Stimulated activated naive CD8-positive, alpha-beta T cell treated with anti-CD3 and anti-CD28 coated beads, Interleukin-15, Interleukin-2, amounts not matched to agents 100 U/mL and 50 U/mL, for 24 hours (primary cell): ENCODE data around the gene MPI.

ENCODE experiments used
- ATAC-seq: fragments of 150-1000 bp; cut with Tn5 transposase; one replicate; pipeline ENCODE4 v1.10.0; 2021
- DNase-seq: peaks from one replicate; pipeline ENCODE4 v3.0.0; 2021

Gene MPI, protein sequence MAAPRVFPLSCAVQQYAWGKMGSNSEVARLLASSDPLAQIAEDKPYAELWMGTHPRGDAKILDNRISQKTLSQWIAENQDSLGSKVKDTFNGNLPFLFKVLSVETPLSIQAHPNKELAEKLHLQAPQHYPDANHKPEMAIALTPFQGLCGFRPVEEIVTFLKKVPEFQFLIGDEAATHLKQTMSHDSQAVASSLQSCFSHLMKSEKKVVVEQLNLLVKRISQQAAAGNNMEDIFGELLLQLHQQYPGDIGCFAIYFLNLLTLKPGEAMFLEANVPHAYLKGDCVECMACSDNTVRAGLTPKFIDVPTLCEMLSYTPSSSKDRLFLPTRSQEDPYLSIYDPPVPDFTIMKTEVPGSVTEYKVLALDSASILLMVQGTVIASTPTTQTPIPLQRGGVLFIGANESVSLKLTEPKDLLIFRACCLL

DNA sequence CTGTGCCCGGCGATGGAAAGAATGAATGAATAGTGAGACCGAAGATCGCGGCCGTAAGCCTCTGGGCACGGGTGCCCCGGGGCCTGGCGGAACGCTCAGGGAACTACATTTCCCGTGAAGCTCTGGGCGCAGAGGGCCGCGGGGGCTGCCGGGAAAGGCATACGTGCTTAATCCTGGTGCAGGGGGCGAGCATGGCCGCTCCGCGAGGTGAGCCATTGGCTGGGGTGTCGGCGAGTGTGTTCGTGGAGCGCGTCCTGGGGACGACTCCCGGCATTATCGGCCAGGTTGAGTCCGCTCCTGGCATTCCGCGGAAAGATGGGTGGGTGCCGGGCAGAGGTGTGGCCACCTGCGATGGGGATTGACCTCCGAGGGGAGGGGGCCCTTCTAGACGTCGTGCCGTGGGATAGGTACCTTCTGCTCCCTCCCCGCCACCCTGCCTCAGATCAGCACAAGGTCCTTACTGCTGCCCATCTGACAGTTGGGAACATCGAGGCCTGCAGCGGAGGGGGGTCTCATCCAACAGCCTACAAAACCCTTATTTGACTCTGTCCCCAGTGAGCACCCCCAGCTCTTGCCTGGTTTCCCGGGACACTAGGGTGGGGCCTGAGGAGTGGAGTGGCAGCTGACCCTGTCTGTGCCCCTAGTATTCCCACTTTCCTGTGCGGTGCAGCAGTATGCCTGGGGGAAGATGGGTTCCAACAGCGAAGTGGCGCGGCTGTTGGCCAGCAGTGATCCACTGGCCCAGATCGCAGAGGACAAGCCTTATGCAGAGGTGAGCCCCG lies at the start of gene MPI:
Gene MPI, plus strand, starts transcription at position 160 of the 782 bp plus-strand sequence. Its CDS starts 32 bp downstream, at position 192.
- ATAC-seq (peak; percentile 99), DNase-seq (peak; percentile 92)

DNA sequence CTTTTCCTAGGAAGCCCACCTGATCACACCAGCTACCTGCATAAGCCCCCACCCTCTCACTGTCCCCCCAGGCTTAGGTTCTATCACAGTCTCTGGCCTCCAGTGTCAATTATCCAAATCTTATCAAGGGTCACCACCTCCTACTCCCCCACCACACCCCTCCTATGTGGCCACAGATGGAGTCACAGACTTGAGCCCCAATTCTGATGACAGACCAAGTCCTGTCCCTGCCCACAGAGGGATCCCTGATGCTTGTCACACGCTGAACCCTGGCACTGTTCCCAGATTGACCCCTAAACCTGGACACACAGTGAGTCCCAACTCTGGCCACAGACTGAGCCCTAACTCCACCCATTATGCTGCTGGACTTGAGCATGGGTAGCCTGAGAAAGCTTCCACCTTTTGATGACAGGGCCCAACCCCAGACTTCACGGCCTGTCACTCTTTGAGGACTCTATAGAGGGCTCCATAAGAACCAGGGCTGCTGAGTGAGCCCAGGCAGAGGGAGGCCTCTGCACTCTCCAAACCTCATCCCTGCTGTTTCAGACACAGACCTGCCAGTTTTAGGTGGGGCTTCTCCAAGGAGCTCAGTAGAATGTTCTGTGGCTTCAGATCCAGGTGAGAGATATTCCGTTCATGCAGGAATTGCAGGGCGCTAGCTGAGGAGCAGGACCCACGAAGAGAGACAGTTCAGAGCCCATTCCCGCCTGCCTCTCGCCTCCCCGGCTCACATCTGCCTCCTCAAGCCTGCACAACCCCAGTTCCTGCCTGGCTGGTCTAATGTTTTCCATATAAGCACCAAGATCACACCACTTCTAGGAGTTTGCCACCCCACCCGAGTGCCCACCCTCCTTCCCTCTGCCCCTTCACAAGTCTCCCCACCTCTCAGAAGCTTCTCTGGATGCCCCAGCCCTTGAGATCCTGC lies 48.7 kb upstream of the MPI start:
- DNase-seq, result no peak
- ATAC-seq, result no peak

DNA sequence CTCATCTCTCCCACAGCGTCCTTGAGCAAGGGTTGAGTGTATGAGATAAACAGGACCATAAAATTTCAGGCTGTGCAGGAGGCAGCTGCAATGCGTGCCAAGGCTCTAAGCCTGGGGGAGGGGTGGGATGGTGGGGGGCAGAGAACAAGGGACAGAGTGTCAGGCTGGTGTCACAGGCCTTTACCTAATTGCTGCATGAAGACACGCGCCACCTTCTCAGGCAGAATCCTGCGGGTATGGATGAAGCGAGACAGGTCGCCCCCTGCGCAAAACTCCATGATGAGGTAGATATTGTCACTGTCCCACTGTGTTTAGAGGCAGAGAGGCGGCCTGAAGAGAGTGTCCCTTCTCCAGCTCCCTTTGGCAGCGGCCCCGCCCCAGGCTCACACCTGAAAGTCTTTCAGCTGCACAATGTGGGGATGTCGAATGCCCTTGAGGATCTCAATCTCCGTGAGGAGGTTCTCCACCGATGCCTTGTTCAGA lies 47.9 kb upstream of the MPI start:
- no peak for DNase-seq
- ATAC-seq, result no peak

DNA sequence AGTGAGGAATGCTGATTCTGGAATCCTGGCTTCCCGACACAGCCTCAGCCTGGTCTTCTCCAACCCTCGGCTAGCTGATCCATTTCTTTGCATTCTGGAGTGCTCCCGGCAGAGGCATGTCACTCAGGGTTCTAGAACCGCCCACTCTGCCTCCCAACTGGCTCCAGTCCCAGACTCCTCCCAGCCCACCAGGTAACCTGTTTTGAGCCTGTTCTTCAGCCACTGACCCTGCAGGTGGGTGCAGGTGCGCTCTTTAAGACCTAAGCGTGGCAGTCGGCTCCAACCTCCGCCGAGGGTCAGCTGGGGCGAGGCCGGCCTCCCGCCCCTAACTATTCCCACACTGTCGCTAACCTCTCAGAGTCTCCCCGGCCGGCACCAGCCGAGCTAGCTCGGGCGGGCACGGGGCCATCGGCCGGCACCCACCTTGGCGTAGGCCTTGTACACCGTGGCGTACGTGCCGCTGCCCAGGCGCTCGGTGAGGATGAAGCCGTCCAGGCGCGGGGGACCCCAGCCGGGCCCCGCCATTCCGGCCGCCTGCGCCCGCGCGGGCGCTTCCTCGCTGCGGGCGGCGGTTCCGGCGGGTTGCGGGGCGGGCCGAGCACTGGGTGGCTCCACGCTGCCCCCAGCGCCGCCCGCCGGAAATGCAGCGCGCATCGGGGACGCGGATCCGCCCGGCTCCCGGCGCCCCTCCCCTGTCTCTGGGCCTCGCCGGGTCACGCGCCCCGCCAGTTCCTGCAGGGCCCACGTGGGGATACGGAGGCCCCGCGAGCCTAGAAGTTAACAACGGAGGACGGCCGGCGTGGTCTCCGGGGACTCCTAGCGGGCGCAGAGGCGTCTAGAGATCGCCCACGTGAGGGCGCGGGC lies 47.0 kb upstream of the MPI start, which contains the start of gene ULK3:
Gene ULK3, minus strand, starts transcription at position 576 of the 864 bp plus-strand sequence. Its CDS starts 51 bp downstream, at position 525.
- peak; percentile 89 for ATAC-seq

DNA sequence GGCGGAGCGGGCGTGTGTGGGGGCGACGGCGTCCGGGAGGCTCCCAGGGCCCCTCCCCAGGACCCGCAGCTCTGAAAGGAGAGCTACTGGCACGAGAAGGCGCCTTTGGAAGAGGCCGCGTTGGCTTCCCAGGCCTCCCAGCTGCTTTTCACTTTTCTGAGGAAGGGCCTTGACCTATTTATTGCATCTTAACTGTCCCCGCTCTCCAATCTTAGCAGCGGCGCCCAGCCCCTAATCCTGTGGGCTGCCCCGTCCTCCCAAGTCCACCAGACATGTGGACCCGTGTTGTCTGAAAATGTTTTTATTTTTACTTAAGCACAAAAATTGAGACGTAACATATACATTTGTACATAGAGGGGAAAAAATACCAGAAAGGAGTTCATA lies 46.4 kb upstream of the MPI start:
- ATAC-seq (no peak), DNase-seq (no peak)

More for the DNA sequence above, 47.0 kb upstream of the MPI start, which contains the start of gene ULK3:
- peak; percentile 97 for DNase-seq

DNA sequence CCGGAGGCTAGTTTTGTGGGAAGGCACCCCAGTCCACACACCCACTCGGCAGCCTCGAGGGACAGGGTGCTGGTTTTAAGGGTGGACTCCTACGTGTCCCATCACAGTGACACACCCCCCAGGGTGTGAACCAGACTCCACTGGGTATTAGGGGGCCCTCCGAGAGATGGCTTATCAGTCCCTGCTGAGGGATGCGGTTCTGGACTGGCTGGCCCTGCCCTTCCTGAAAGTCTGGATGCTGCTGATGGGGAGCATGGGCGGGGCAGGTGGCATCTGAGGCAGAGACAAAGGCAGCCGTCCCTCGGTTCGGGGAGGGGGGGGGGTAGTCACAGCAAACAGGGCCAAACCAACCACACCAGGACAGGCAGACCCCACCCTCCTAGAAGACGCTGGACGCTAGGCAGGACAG lies 45.9 kb upstream of the MPI start:
- peak; percentile 21 for DNase-seq
- ATAC-seq, result no peak

DNA sequence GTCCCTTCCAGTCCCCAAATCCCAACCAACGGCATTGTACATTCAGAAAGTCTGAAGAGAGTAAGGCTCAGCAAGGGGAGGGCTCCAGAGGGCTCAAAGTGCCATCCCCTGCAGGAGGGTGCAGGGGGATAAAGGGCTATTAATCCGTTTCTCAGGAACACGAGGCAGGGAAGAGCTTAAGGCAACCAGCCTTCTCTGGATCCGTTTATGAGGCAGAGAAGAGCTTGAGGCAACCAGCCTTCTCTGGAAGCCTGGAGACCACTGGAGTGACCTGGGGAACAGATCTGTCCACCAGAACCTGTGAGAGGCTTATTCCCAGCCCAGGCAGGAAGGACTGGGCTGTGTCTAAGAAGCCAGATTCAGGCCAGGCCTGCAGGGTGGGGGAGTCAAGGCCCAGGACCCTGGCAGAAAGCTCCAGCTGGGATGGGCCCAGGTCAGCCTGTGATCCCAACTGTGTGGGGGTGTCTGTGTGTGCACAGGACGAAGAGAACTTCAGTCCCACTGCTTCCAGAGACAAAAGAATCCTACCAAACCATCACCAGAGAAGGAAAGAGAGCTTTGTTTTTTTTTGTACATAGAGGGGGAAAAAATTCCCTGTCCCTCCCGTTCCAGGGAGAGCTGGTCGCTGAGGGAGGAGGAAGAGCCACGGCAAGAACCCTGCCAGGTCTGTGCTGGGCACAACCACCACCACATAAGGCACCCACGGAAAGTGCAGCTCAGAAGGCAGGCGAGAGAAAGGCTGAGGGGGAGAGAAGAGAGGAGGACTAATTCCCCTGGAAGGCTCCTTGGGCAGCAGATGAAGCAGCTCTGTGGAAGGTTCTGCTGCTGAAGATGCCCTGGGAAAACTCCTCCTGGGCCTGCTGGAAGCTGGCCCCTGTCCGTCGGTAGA lies 45.3 kb upstream of the MPI start:
- DNase-seq, result no peak
- ATAC-seq, result no peak

DNA sequence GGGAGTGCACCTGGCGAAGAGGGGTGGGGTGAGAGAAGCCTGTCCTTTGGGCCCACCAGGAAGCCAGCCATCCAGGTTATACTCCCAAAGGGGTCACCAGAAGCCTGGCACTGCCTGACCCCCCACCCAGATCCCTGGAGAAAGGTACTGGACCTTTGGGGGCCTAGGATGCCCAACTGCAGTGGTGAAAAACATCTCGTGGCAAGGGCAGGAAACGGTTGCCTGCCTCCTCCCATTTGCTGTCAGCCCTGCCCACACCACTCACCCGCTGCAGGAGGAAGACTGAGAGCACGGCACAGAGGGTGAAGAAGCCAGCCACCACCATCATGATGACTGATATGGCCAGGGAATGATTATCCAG lies 44.7 kb upstream of the MPI start:
- ATAC-seq (peak; percentile 34), DNase-seq (peak; percentile 61)

DNA sequence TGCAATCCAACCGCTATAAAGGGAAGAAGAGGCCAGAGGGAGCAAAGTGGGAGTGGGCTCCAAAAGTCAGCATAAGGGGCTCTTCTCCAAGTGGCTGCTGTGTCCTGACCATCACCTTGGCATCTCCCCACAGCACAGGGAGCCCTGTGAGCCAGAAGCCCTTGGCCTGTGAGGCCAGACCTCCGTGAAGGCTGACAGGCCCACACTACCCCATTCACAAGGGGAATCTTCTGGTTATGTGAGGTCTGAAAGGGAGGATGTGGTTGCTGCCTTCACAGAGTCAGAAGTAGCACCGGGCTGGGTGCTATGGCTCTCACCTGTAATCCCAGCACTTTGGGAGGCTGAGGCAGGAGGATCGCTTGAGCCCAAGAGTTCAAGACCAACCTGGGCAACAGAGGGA lies 44.3 kb upstream of the MPI start:
- ATAC-seq, result no peak
- no peak for DNase-seq

DNA sequence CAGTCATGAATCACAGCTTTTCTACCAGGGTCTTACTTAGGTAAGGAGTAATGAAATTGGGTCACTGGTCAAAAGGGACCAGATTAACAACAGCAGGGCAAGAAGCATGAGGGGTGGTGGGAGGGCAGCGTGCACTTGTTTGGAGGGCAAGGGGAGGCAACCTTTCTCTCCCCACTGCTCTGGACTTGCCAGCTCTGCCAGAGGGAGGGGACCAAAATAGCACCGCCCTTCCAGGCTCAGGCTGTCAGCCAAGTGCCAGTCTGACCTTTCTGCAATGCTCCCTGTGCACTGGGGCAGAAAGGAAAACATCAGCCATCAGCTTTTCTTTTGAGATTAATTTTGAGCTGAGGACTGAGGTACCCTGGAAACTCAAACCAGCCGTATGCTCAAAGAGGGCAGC lies 42.4 kb upstream of the MPI start:
- DNase-seq (no peak), ATAC-seq (no peak)

DNA sequence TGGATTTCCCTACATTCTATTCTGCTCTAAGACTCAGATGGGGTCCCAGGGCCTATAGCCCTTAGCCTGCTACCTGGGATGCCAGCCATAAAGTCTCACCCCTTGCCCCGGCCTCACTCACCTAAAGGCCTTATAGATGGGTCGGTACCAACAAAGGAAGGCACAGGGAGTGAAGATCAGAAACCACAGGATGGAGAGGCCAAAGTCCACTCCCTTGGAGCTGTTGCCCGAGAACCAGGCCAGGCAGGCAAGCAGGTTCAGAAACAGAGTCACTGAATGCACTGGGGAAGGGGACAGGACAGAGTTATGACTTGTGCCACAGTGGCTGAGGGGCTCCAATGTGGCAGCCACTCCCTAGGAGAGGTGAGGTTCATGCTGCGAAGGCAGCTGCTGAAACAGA lies 39.4 kb upstream of the MPI start:
- ATAC-seq, result no peak
- DNase-seq, result no peak

DNA sequence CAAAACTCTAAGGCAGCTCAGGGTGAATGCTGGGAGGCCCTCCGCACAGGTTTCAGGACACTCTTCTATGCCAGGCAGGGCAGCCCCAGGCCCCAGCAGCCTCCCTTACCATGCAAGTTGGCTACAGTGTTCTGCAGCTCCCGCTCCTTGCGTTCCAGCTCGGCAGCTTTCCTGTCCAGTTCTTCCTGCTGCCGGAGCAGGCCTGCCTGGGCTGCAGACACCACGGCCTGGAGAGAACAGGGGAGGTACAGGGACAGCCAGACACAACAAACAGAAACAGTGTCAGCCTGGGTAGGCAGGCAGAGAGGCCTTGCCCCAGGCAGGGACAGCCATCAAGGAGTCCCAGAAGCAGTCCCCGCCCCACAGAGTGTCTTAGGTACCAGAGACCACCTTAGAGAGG lies 37.9 kb upstream of the MPI start:
- DNase-seq (no peak), ATAC-seq (peak; percentile 33)

DNA sequence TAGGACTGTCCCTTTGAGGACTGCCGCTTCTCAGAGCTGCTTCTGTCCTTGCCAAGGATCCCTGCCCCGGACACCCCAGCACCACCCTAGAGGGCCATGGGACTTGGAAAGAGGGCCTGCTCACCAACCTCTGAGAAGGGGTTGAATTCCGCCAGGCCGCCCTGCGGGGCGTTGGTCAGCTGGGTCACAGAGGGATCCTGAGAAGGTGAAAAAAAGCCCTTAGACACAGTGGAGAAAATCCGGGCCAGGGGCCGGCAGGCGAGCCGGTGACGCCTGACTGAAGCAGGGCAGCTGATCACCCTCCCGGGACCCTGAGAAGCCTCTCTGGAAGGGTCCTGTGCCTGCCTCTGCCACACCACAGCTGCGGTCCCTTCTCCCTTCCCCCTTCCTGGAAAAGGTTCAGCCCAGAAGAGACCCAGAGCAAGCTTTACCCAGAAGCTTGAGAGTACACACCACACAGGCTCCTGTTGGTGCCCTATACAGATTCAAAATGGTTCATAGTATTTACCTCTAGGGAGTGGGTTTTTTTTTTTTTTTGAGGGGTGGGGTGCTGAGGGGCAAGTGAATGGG lies 35.3 kb upstream of the MPI start:
- ATAC-seq (no peak), DNase-seq (no peak)

DNA sequence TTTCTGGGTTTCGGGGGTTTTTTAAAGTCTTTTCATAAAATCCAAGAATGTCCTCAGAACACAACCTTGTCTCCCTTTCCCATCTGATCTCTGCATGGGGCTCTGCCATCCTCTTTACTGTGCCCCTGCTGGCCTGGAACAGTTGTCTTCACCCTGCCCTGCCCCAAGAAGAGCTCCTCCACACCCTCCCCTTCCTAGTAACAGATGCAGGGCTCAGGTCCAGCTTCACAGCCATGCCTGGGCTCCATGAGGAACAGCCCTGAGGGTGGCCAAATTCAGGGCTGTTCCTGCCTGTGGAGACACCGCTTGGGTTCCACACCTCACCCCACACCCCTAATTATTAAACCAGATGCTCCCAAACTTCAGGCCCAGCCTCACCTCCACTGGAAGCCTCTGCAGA lies 34.0 kb upstream of the MPI start:
- DNase-seq (no peak), ATAC-seq (no peak)

DNA sequence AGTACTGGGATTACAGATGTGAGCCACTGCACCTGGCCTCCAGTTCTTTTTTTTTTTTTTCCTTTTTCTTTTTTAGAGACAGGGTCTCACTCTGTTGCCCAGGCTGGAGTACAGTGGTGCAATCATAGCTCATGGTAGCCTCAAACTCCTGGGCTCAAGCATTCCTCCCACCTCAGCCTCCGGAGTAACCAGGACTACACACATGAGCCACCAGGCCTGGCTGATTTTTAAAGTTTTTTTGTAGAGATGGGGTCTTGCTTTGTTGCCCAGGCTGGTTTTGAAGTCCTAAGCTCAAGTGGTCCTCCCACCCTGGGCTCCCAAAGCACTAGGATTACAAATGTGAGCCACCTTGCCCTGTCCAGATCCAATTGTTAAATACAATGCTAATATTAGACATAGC lies 33.3 kb upstream of the MPI start:
- no peak for DNase-seq
- ATAC-seq, result no peak

DNA sequence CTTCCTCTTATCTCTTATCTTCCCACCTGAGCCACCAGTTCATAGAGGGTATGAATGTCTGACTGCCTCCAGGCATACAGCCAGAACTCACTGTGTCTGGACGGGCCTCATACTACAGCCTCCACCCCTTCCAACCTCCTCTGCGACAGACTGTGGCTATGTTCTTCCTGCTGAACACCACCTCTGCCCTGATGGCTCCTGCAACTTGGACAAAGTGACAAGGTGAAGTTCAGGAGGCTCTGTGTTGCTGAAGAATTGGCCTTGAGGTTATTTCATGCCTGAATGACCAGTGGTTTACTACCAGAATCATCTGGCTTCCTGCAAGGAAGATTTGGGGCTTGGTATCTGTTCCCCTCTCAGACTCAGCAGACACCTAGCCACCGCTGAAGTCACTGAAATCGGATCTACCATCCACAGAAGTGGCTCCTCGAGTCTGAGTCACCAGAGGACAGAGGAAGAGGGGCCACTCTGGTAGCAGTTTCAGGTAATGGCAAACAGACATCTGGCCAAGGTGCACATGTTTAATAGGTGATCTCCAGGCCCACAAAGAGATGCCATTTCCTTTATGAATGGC lies 32.7 kb upstream of the MPI start:
- ATAC-seq (no peak), DNase-seq (no peak)

DNA sequence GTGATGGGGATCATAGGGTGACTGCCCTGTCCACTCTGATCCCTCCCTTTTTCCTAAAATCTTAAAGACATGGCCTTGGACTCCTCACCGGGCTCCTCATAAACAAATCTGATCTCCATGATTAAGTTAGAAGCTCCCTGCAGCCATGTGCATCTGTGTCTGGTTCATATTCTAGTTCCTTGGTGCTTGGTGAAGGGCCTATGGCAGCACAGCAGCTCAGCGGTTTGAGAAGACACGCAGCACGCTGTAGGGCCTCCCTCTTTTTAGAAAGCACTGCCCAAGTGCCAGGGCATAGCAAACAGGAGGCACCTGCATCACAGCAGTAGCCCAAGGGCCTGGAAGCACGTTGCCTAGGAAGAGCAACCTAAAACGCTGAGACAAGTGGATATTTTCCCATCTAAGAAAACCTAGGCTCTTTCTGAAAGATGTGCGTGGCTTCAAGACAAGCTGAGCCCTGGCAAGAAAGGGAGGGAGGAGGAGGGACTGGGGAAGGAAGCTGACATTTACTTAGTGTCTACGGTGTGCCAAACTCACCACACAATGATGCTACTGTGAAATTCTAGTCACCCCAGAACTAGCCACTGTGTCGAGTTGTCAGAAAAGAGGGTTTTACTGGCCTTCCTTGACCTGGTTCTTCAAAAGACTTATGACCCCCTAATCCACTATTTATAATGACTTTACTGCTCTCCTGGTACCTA lies 32.0 kb upstream of the MPI start:
- no peak for DNase-seq
- ATAC-seq, result peak; percentile 86

DNA sequence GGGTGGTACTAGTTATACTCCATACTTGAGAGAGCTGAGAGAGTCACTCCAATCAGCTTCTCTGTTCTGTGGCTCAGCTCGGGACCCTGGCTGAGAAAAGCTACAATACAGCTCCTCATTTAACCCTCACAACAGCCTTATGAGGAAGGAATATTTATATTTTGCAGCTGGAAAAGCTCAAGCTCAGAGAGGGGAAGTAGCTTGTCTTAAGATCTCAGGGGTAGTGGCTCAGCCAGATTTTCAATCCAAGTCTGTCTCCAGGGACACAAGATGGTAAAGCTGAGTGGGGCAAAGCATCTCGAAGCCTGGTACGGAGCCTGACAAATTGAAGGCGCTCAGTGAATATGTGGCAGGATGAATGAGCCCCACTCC lies 31.5 kb upstream of the MPI start:
- DNase-seq (no peak), ATAC-seq (peak; percentile 24)
